Neutrophil (primary cell): Measurements from ENCODE around the gene CYBB.

Experiments
- H3K27ac ChIP-seq: fragments of 200-600 bp; sonication (generic); 2 replicates; pipeline ENCODE4 v1.5.1; 2016; ENCODE audit warnings: mild to moderate bottlenecking, moderate library complexity
- H3K27me3 ChIP-seq: fragments of 200-600 bp; sonication (generic); 2 replicates; pipeline ENCODE4 v1.6.0; 2016; ENCODE audit warnings: mild to moderate bottlenecking
- H3K36me3 ChIP-seq: fragments of 200-600 bp; sonication (generic); 2 replicates; pipeline ENCODE4 v1.5.1; 2017
- H3K4me1 ChIP-seq, 2 experiments: fragments of 200-600 bp in 1 of 2; sonication (generic) in 1 of 2; 1 replicate in 1 of 2; 2 replicates in 1 of 2; pipeline versions ENCODE4 v1.5.1 to v1.6.1; 2013 to 2016; ENCODE audit warnings: low read depth in 1 of 2, low read length in 1 of 2, mild to moderate bottlenecking in 1 of 2, moderate library complexity in 1 of 2; ENCODE audit not compliant: control insufficient read depth in 1 of 2, insufficient read depth in 1 of 2
- H3K4me3 ChIP-seq, 2 experiments: fragments of 200-600 bp in 1 of 2; sonication (generic) in 1 of 2; 1 replicate in 1 of 2; 2 replicates in 1 of 2; pipeline ENCODE4 v1.5.1; 2013 to 2016; ENCODE audit warnings: low read depth in 1 of 2, low read length in 1 of 2, mild to moderate bottlenecking in 1 of 2, moderate library complexity in 1 of 2
- H3K9me3 ChIP-seq: fragments of 200-600 bp; sonication (generic); 2 replicates; pipeline ENCODE4 v1.5.1; 2016
- CTCF ChIP-seq: fragments of 200-600 bp; sonication (generic); IDR thresholded peaks from 2 replicates; pipeline ENCODE4 v1.5.1; 2016; ENCODE audit warnings: antibody characterized with exemption

The CYBB gene

DNA sequence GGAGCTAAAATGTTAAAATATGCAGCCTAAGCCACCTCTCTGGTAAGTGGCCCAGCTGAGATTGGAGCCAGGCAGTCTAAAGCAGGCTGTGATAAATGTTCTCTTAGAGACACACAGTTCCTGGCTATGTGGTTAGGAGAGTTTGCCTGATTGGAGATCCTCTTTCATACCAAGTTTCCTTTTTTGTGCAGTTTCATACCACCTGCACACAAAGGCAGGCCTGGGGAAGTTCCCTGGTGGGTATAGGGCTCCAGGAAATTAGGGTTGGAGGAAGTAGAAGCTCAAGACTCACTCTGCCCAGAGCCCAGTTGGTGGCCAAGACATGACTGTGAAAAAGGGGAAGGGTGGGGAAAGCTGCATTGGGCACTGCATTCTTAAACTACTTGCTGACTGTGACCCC is 16.9 kb downstream of the CYBB start:
- Histone ChIP-seq H3K4me1 (peaks cover 96 to 99% of the 10 kb centered on the region in 2 experiments), H3K4me3 (no peak overlapping the region)
- TF ChIP-seq CTCF = no peak

GRCh38 chrX:37799936-37800335 is 20.1 kb downstream of the CYBB start:
- H3K4me1 ChIP-seq = peaks cover 95 to 97% of the 10 kb centered on the region in 2 experiments
- peaks cover 7% of the 10 kb centered on the region for H3K36me3 ChIP-seq
- no peak for TF ChIP-seq CTCF
- H3K4me3 ChIP-seq = peak overlapping the region in 1 of 2 experiments; percentile 41
- H3K9me3 ChIP-seq = no peaks in the 10 kb centered on the region
- peak overlapping the region; percentile 86 for H3K27ac ChIP-seq
- H3K27me3 ChIP-seq = no peaks in the 10 kb centered on the region

More for the DNA sequence above, 16.9 kb downstream of the CYBB start:
- Histone ChIP-seq H3K36me3 (peaks cover 8% of the 10 kb centered on the region), H3K27ac (peak overlapping the region; percentile 86), H3K9me3 (no peaks in the 10 kb centered on the region), H3K27me3 (no peaks in the 10 kb centered on the region)

DNA sequence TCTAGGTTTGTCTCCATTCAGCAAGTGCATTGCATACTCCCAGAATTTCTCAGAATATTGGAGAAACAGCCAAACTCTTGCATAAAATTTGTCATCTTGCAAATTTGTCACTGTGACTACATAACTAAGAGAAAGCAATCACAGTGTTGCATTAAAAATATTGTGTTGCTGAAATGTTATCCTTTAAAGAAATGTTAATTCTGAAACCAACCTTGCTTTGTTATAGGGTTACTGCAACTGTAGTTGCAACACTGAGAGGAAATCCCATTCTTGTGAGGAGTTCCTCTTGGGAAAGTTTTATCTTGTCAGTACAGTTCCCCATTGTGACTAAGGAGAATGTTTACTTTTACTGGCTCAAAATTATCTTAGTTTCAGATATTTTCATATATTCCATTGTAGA is 20.9 kb downstream of the CYBB start:
- H3K27me3 ChIP-seq = no peaks in the 10 kb centered on the region
- H3K27ac ChIP-seq = peak overlapping the region; percentile 86
- no peaks in the 10 kb centered on the region for H3K9me3 ChIP-seq
- no peak for TF ChIP-seq CTCF
- H3K4me3 ChIP-seq = peak overlapping the region in 1 of 2 experiments; percentile 41
- peaks cover 10% of the 10 kb centered on the region for H3K36me3 ChIP-seq
- peaks cover 94 to 95% of the 10 kb centered on the region in 2 experiments for H3K4me1 ChIP-seq

GRCh38 chrX:37802028-37802427 is 22.2 kb downstream of the CYBB start:
- H3K36me3 ChIP-seq = peaks cover 18% of the 10 kb centered on the region
- H3K27ac ChIP-seq = peak overlapping the region; percentile 86
- no peak for TF ChIP-seq CTCF
- H3K9me3 ChIP-seq = no peaks in the 10 kb centered on the region
- peaks cover 94 to 96% of the 10 kb centered on the region in 2 experiments for H3K4me1 ChIP-seq
- H3K4me3 ChIP-seq = no peak overlapping the region
- no peaks in the 10 kb centered on the region for H3K27me3 ChIP-seq

DNA sequence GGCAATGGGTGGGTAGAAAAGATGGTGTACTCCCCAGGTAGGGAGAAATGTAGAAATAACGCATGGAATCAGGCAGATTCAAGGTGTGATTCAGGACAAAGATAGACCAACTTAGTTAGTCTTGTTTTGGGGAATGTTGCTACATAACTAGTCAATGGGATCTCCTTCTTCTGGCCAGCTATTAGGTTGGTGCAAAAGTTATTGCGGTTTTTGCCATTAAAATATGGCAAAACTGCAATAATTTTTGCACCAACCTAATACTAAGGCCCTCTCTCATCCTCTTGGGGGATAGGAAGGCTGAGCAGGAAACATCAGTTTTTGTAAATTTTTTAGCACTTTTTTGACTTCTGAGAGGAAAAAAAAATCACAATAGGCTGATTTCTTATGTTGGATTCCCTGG is 23.2 kb downstream of the CYBB start:
- no peaks in the 10 kb centered on the region for H3K27me3 ChIP-seq
- peaks cover 18% of the 10 kb centered on the region for H3K36me3 ChIP-seq
- no peak overlapping the region for H3K4me3 ChIP-seq
- TF ChIP-seq CTCF = no peak
- H3K9me3 ChIP-seq = no peaks in the 10 kb centered on the region
- peak overlapping the region; percentile 86 for H3K27ac ChIP-seq
- H3K4me1 ChIP-seq = peaks cover 94 to 95% of the 10 kb centered on the region in 2 experiments

DNA sequence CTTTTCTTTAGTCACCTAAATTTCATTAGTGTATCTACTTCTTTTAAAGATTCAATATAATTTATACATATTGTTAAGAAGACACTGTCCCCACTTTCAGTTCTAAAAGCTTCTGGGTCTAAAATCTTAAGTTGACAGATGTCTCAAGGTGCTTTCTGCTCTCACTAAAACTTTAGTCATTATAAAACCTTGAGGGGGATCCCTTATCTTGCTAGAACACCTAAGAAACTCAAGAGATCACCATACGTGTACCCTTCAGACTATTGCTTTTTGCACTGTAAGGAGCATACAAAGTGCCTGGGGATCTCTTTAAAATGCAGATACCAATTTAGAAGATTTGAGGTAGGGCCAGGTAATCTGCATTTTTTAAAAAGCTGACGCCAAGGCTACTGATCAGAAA is 30.1 kb downstream of the CYBB start:
- Histone ChIP-seq H3K27ac (peak overlapping the region; percentile 86), H3K4me3 (no peak overlapping the region), H3K4me1 (peaks cover 79 to 93% of the 10 kb centered on the region in 2 experiments), H3K27me3 (no peaks in the 10 kb centered on the region), H3K9me3 (no peaks in the 10 kb centered on the region), H3K36me3 (peaks cover 11% of the 10 kb centered on the region)
- no peak for TF ChIP-seq CTCF
